Activated CD4-positive, alpha-beta T cell treated with anti-CD3 and anti-CD28 coated beads, Interleukin-2, amount 50 U/mL, for 48 hours (primary cell): ENCODE measurements around the gene TRAF3IP3.

Experiments used
- DNase-seq, 2 experiments: peaks; one replicate each; pipeline ENCODE4 v3.0.0-alpha.2; 2020

Gene TRAF3IP3

DNA sequence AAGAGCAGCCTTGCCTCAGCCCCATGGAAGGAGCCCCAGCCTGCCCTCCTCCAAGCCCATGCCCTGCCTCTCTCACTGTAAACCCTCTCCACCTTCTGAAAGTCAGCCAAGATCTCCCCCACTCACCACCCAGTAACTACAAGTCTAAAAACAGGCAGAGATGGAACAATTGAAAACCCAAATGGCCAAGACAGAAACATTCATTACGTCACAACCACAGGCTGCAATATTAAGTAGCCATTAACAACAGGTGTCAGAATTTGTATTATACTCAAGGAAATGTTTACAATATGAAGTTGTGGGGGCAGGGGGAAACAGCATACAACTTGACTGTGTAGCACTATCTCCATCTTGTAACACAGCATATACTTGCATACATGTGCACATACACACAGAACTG, 47.7 kb downstream of the TRAF3IP3 start:
- no peak for DNase-seq

DNA sequence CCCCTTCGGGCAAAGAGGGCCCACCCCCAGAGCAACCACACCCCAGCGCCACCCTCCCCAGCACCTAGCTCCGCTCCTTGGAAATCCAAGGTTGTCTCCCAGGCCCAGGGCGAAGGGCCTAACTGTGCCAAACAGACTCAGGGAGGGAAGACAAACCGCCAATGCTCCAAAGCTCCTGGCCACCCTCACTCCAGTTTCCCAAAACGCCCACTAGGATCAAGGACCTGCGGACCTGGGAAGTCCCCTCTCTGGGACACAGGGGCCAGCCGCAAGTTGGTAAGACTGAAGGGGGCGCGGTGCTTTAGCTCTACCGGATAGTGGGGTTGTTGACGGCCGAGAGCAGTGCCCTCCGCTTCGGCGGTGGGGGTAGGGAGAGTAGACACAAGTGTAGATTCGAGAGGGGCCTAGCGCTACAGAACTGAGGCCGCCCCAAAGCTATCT, 49.5 kb downstream of the TRAF3IP3 start:
- no peak for DNase-seq

DNA sequence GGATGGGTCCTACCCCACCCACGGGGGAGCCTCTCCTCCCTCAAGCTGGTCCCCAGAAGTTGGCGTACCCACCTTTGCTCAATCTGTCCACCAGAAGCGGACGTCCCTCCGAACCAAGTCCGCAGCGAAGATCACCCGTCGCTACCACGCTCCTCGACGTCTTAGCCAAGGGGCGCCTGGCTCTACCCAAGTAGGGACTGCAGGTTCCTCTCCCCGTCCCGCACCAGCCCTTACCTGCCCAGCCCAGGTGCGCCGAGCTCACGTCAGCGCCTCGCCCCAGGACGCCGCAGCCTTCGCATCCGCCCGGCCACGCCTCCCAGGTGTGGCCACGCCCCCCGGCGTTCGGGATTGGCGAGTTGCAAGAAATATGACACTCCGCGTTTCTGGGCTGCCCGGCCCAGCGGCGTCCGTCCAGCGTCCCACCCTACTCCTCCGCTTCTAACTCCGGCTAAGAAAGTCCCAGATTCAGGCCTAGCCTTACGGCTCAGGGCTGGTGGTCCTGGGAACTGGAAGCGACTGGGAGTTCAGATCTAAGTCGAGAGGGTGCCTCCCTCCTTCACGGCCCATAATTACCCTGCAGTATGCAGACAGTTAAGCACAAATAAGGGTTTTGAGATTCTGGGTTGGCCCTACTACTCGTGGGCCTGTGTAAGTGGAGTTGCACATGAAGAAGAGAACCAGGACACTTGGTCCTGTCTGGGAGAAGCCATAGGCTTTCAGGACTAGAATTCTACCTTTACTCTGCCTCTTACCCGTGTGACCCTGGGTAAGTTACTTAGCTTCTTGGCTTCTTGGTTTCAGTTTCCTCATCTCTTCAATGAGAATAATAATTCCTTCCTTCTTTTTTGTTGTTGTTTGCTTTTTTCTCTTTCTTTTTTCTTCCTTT, 50.3 kb downstream of the TRAF3IP3 start, which contains the start of gene IRF6:
TSS of gene IRF6 (minus strand) at position 268 of the 886 bp plus-strand sequence. CDS start 4,729 bp downstream, outside the sequence.
- DNase-seq = peak; percentile 51 to 60

DNA sequence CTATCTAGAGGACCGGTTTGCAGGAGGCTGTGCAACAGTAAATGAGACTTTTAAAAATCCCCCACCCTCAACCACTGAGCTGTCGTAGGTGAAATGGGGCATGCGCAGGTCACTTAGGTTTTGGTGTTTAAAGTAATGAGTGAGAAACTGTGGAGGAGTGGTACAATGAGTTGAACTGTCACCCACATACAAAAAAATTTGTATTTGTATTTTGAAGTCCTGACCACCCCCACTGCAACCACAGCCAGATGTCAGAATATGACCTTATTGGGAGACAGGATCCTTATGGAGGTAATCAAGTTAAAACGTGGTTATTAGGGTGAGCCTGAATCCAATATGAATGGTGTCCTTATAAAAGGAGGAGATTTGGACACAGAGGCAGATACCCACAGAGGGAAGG, 51.7 kb downstream of the TRAF3IP3 start:
- DNase-seq = no peak

DNA sequence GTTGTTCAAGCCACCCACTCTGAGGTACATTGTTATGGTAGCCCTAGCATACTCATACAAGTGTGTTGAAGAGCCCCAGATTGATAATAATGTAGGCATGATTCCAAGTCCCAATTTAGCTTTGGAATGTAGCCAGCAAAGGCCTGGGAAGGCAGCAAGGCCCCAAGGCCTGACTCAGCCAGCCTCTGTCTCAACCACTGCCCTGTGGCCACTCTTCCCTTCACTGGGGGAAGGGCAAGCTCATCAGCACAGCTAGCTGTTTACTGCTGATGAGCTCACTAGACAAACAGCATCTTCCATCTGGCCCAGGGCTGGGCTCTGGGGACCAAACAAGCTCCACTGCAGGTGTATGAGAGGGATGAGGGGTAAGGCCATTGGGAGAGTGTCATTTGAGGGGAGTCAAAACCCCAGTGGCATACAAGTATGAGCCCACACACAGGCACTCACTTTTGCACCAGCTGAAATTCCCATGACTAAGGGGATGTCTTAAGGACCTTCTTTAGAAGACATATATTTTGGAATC, 52.3 kb downstream of the TRAF3IP3 start:
- no peak for DNase-seq

DNA sequence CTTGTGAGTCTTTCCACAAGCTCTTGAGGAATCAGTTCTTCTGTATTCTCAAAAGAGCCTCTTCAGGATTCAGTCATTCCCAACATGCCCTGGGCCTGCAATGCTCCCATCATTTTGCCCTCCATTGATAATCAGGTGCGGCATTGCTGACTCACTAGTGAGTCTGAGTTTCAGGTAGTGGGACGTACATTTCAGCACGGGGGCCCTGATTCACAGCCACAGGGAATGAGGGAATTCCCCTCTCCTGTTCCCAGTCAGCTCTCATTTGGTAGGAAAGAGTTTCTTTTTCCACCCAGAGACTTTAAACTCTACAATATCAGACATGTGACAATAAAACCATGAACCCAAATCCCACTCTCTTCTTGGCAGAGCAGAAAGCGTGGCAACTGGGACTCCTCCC, 53.8 kb downstream of the TRAF3IP3 start:
- DNase-seq = no peak

DNA sequence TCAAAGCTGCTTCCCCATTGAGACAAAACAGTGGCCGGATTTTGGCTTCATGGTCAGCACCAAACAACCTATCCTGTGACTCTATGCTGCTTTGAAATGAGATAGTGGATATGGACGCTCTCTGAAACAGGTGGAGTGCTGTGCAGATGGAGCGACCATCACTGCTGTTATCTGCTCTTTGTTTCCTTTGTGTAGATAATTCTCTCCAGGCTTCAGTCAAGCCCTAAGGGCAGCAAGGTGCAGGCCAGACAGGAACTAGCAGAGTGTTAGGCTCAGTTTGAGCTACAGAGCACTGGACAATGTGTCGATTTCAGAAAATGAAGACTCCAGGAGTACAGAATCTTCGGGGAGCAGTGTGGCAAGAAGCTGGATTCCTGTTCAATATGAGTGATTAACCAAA, 54.9 kb downstream of the TRAF3IP3 start:
- DNase-seq = no peak

DNA sequence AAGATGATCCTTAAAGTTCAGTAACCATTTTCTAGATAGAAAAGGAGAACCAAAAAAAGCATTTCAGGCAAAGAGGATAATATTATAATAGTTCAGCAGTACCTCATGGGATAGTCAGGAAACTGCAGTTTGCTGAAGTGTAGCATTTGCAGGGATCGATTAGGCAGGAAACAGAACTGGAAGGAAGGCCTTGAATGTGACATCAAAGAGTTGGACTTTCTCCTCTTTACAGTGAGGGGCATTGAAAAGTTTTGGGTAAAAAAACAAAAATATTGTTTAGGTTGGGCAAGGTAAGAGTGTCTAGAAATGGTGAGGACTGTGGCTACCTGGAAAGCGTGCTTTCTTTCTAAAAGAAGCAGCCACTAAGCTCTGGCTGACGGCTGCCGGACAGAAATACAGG, 58.0 kb downstream of the TRAF3IP3 start:
- no peak for DNase-seq

DNA sequence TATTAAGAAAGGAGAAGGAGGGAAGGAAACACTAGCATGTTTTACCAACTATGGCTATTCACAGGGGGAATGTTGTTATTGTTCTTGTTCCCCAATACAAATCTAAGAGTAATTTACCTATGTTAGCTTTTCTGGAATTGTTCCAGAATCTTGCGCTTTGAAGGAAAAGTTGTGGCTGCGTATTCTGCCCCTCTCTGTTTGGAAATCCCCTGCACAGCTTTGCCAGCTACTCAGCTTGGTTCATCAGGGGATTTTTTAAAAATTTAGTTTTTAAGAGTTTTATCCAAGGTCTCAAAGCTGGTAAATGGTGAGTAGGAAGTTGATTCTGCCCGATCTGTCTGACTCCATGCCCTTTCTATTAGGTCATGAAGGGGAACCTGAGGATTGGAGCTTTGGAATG, 59.6 kb downstream of the TRAF3IP3 start:
- no peak for DNase-seq

DNA sequence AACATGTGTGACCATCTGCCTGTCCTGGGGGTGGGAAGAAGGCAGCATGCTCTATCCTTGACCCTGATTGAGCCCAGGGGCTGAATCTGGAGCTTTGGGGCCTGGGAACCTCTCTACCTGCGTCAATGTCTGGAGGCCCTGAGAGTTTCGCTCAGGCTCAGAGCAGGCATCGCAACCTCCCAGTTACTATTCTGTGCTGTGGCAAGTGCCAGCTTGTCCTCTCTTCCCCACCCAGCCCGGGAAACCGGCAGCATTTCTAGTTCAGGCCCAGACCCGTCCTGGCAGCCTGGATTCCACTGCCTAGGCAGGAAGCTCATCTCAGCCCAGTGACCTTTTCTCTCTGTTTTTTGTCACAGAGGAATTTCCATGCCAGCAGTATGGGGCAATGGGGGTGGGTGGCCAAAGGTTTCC, 60.1 kb downstream of the TRAF3IP3 start:
- no peak for DNase-seq

DNA sequence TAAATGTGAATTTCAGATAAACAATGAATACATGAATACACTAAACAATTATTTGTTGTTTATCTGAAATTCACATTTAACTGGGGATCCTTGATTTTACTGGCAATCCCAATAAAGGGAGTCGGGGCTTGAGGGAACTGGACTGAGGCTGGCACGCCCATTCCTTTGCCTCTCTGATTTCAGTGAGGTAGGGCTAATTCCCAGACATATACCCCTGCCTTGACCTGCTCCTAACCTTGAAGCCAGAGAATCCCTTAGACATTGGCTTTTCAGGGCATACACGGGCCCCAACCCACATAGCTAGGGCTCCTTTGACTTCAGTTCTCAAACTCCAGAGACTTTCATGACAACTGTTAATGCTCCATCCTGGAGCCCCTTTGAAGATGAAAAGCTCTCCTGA, 61.1 kb downstream of the TRAF3IP3 start:
- no peak for DNase-seq

DNA sequence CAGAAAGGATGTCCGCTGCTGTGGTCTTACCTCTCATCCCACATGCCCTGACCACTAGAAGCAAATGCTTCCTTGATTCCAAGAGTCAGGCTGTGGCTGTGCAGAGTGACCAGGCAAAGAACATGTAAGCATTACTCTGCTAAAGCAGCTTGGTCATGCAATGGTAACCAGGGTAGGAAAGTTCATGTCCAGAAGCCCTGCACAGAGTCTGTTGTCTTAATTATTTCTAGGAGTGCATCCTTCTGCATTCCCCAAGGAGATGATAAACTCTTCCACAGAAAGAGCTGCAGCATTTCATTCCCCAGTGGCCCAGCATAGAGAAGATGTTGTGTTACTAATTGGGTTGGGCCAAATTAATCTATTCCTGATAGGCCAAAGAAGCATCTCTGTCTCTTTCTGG, 61.8 kb downstream of the TRAF3IP3 start:
- DNase-seq = no peak

DNA sequence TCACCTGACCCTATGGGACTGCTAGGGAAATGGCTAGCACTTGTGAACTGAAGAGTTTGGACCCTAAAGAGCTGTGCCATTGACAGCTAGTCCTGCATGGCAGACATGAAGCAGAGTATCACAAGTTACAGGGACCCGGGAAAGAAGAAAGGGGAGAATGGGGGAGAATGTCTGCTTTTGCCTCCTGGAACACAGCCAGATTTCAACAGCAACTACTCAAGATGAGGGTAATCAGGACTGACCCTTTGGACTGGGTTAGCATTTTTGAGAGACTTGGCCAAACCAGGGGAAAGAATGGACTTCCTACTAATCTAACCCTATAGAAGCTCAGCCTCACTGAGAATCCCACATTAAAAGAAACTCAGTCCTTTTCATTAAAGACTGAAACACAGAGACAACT, 63.2 kb downstream of the TRAF3IP3 start:
- no peak for DNase-seq

DNA sequence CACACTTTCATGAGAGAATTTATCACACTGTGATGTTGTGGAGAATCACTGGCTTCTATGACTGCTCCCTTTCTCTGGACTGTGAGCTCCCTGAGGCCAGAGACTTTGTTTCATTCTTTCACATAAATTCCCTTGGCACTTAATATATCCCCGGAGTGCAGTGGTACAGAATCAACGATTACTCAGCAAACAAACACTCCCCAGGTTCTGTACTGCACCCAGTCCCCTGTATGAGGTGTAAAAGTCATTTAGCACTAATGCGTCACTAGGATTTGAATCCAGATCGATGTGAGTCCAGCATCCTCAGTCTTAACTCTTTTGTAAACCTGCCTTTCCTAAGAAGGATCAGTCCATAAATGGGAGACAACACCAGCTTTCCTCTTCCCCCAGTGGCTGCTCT, 65.1 kb downstream of the TRAF3IP3 start:
- no peak for DNase-seq

DNA sequence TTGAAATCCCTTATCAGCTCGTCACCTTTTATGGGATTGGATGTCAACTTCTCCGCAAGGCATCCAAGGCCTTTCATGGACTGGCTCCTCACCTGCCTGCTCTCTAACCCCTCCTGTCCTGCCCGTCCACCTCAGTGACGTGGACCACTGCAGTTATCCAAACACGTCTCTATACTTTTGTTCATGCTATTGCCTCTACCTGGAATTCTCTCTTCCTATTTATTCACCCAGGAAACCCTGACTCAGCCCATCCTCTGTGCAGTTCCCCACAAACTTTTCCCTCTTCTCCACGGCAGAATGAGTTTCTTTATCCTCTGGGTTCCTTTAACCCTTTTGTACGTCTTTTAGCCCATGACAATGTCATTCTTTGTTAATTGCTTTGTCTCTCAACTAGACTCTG, 66.9 kb downstream of the TRAF3IP3 start:
- DNase-seq = no peak

DNA sequence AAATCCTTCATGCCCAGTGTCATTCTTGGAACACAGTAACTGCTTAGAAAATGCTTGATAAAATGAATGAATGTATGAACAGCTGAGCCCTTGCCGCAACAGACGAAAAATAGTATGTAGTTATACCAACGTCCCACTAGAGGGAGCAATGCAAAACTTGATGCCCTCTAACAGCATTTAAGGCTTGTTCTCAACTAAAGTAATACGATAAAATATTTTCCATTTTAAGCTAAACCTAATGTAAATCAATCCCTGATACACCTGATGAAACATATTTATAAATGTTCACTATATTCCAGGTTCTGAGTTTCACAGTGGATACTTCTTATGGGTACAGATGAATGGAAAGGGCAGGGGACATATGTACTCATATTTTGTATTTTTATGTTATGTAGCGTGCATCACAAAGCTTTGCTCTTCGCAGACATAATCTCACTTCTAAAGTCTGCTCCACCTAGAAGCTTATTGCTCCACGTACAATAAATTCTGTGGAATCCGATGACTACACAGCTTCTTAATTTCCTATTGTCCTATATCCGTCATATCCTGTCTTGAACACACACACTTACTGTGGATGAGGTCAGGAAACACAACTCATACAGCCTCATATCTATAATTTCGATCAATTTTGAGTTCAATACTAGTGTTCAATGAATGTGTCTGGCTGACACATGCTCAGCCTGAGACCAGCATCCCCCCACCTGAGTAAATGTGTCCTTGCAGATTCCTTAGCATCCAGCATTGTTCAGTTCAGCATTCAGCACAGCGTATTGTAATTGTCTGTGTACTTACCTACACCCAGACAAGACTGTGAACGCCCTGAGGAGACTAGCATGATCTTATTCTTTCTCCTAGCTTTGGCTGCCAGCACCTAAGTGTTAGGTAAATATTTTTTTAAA, 67.5 kb downstream of the TRAF3IP3 start:
- DNase-seq = no peak

DNA sequence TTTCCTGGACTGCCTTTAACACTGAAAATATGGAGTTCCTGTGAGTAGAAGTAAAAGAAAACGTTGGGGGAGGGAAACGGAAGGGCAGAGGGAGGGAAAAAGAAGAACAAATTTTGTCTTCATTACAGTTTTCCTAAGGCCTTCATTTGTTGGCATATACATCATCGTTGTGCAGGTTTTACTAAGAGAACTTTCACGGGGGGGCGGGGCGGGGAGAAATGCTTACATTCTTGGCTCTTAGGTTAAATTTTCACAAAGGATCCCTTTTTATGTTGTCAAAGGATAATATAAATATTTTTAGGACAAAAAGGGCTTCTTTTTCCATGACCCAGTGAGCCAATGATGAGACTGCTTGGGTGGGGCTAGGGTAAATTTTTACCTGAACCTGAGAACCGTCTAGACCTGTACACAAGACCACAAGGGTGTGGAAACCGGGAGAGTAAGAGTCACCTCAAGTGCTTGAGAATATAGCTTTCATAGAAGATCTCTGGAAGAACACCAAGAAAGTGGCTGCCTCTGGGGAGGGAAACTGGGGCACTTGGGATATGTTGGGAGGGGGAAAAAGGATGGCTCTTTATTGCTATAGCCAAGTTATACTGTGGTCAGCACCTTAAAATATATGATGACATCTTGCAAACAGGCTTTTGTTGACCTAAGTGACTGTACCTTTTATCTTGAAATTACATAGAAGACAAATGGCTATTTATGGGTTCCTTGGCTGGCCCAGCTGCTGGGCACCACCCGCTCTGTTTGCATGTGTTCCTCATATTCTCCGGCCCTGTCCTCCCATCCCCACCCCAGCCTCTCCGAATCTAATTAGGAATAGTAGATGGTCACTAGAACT, 70.0 kb downstream of the TRAF3IP3 start:
- DNase-seq = no peak

DNA sequence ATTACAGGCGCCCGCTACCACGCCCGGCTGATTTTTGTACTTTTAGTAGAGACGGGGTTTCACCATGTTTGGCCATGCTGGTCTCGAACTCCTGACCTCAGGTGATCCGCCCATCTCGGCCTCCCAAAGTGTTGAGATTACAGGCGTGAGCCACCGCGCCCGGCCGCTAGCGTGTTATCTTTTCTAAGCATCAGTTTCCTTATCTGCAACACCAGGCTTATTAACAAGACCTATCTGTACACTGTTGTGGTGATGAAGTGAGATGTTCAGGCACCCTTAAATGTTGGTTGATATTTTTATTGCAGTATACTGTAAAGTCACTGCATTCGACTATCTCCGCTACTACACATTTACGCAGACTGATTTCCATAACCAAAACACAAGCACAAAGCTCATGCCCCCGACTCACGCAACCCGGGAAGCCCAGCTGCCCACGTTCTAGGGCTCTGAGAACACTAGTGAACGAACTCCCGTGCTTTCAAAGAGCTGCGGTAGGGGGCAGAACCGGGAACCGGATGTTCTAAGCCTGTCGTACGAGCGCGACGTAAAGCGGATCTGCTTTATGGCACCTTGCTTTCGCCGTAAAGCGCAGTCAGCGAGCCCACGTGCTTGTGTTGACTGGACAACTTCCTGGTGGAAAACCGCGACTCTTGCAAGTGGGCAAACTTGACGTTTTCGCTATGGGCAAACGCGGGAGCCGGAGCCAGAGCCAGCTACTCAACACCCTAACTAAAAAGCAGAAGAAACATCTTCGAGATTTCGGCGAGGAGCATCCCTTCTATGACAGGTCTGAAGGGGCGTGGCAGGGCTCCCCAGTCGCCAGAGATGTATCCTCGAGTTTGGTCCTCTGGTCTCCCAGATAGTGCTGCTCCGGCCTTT, 71.8 kb downstream of the TRAF3IP3 start, which contains the start of gene UTP25:
TSS of gene UTP25 (plus strand) at position 589 of the 879 bp plus-strand sequence. CDS start at position 681, 92 bp downstream.
- DNase-seq = peak; percentile 93 to 95

DNA sequence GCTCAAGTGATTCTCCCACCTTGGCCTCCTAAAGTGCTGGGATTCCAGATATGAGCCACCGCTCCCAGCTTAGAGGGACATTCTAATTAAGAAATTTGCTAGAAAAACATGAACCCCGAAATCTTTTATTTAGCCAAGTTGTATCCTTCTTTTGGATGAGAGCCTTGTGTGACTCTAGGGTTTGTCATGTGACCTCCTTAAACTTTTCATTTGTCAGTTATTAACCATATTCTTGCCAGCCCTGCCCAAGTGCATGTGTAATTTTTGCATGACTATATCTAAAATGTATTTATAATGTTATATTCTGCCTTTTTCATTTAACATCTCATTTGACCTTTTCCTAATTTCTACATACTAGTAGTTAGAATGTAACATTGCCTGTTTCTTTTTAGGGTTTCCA, 73.9 kb downstream of the TRAF3IP3 start:
- no peak for DNase-seq

DNA sequence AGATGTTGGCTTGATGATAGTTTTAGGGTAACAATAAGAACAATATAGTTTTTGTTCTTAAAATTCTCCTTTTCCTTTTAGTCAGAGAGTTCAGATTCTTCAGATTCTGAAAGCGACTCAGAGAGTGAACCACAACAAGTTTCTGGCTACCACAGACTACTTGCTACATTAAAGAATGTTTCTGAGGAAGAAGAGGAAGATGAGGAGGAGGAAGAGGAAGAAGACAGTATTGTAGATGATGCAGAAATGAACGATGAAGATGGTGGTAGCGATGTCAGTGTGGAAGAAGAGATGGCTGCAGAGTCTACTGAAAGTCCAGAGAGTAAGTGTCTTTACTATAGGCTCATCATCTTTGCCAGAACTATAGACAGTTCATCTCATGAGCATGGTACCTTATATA, 74.9 kb downstream of the TRAF3IP3 start:
- DNase-seq = no peak

DNA sequence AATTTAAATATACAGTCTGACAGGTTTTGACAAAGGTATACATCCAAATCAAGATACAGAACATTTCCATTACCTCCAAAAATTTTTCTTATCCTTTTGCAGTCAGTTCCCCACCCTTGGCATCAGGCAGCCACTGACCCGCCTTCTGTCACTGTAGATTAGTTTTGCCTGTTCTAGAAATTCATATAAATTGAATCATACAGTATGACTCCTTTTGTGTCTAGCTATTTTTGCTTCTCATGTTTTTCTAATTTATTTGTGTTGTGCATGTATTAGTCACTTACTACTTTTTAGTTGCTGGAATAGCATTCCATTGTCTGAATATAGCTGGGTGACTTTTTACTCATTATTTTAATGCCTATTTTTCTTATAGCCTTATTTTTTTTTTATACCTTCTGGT, 75.8 kb downstream of the TRAF3IP3 start:
- no peak for DNase-seq
